Measurements from ENCODE around the gene FYN. TPM values are rescaled to one million over a fixed set of nuclear protein-coding genes. Genes with fewer than 3 reads are reported as not detected.

Gene FYN
- total RNA-seq, 1 experiment from 2014 or later: 18.5 TPM

DNA sequence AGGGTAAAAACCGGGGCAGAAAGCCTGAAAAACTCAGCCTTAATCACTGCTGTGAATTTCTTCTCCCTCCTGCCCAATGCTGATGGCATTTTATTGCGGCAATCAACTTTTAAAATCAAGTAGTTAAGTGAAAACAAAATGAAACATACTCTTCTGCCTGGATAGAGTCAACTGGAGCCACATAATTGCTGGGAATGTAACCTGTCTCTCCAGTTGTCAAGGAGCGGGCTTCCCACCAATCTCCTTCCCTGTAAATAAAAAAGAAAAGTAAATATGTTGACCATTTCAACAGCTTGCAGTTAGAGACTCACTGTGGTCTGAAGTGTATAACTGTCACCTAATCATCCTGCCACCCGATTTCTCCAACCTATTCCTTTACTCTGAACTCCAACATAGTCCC is 165.5 kb downstream of the FYN start:
- TF ChIP-seq EGR1 (IDR thresholded peaks at IDR 0.05; ENCODE audit: low read depth): no peak
- no peak for TF ChIP-seq CEBPB (IDR thresholded peaks at IDR 0.05; ENCODE audit: low read depth)
- TF ChIP-seq POLR2AphosphoS5 (IDR thresholded peaks at IDR 0.05; ENCODE audit: low read depth, low read length): no peak
- no peak for TF ChIP-seq POLR2A (IDR thresholded peaks at IDR 0.05; ENCODE audit: borderline replicate concordance, extremely low read depth, insufficient read depth, insufficient read length)
- no peak for TF ChIP-seq FOSL1 (IDR thresholded peaks at IDR 0.05; ENCODE audit: low read depth)
- TF ChIP-seq ELF1 (IDR thresholded peaks at IDR 0.05; ENCODE audit: borderline replicate concordance, low read depth): no peak
- no peak for TF ChIP-seq SRF (IDR thresholded peaks at IDR 0.05; ENCODE audit: low read depth)
- TF ChIP-seq RAD21 (IDR thresholded peaks at IDR 0.05; ENCODE audit: low read depth): no peak
- RAD21 ChIA-PET (ENCODE audit: low non-redundant PET in 1 of 2, low total read pairs in 2 of 2, uncharacterized antibody in 2 of 2, unreplicated experiment in 2 of 2): no interaction called here
- H3K4me1 ChIP-seq (ENCODE audit: control insufficient read depth in 1 of 2, insufficient read depth in 2 of 2, low read length in 2 of 2): peaks cover 0 to 5% of the 10 kb centered on the region in 2 experiments; a peak in 2 of 4 replicates
- no peak overlapping the region for H2AFZ ChIP-seq (ENCODE audit: low read depth, low read length, poor library complexity, severe bottlenecking)
- CTCF ChIA-PET: interaction anchor here (1.0 kb wide), 1 partner anchor 335 kb away, joined by 3 read pairs; no protein-coding TSS in a partner anchor
- no TSS peak for BruUV-seq (replicated peaks)
- H4K20me1 ChIP-seq (ENCODE audit: insufficient read depth): no peaks in the 10 kb centered on the region
- H3K9me3 ChIP-seq (ENCODE audit: control insufficient read depth in 1 of 2, insufficient read depth in 1 of 2, low read depth in 1 of 2, low read length in 2 of 2): no peaks in the 10 kb centered on the region
- H3K4me2 ChIP-seq (ENCODE audit: low read length): no peak overlapping the region
- ATAC-seq (no peak), DNase-seq (ENCODE audit: low read depth, low spot score) (no peak)
- POLR2A ChIA-PET: no interaction called here
- H3K27me3 ChIP-seq (ENCODE audit: insufficient read depth, low read length): 0 out of 2 replicates have a peak, but pooled peaks cover 8% of the 10 kb centered on the region
- no peaks in the 10 kb centered on the region for H3K9me2 ChIP-seq (ENCODE audit: insufficient read depth)
- H3K27ac ChIP-seq (ENCODE audit: low read depth, low read length): no peak overlapping the region
- no peak overlapping the region for H3K9ac ChIP-seq (ENCODE audit: low read length)
- H3K4me3 ChIP-seq (replicated peaks in 1 of 2; ENCODE audit: low read depth in 1 of 2, low read length in 2 of 2): no peak overlapping the region
- H3K79me2 ChIP-seq (ENCODE audit: insufficient read depth, low read length): no peaks in the 10 kb centered on the region
- intact Hi-C loops (cut with micrococcal nuclease): no loop called here
- H3K36me3 ChIP-seq (ENCODE audit: control insufficient read depth in 1 of 2, insufficient read depth in 2 of 2, low read length in 2 of 2): no peaks in the 10 kb centered on the region

DNA sequence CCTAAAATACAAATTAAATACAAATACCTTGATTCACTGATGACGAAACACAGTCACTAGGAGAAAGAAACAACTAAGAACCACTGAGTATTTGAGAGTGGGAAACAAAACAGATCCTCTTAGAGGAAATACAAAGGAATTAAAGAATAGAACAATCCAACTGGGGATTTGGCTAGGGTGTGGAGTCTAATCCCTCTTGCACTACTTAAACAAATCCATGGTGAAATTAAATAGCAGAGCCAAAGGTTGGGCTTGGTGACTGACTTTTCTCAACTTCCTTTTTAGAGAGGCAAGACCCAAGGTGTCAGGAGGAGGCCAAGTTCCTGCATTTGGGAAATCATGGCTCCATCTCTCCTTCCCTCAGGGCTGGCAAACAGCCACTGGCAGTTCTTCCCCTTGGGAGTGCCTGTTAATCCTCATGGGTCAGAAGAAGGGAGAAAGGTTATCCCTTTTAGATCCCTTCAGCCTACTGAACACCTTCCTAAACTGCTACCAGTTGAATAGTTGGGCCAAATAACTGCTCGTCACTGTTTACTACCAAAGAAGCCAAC is 166.3 kb downstream of the FYN start:
- Histone ChIP-seq H3K4me3 (replicated peaks in 1 of 2; ENCODE audit: low read depth in 1 of 2, low read length in 2 of 2) (no peak overlapping the region), H3K27me3 (ENCODE audit: insufficient read depth, low read length) (0 out of 2 replicates have a peak, but pooled peaks cover 8% of the 10 kb centered on the region), H3K79me2 (ENCODE audit: insufficient read depth, low read length) (no peaks in the 10 kb centered on the region), H3K27ac (ENCODE audit: low read depth, low read length) (no peak overlapping the region), H4K20me1 (ENCODE audit: insufficient read depth) (no peaks in the 10 kb centered on the region), H3K36me3 (ENCODE audit: control insufficient read depth in 1 of 2, insufficient read depth in 2 of 2, low read length in 2 of 2) (no peaks in the 10 kb centered on the region), H3K9ac (ENCODE audit: low read length) (no peak overlapping the region), H3K9me2 (ENCODE audit: insufficient read depth) (no peaks in the 10 kb centered on the region), H3K9me3 (ENCODE audit: control insufficient read depth in 1 of 2, insufficient read depth in 1 of 2, low read depth in 1 of 2, low read length in 2 of 2) (no peaks in the 10 kb centered on the region), H2AFZ (ENCODE audit: low read depth, low read length, poor library complexity, severe bottlenecking) (no peak overlapping the region), H3K4me2 (ENCODE audit: low read length) (no peak overlapping the region), H3K4me1 (ENCODE audit: control insufficient read depth in 1 of 2, insufficient read depth in 2 of 2, low read length in 2 of 2) (peaks cover 0 to 5% of the 10 kb centered on the region in 2 experiments; a peak in 2 of 4 replicates)
- intact Hi-C loops (cut with micrococcal nuclease): no loop called here
- ChIA-PET POLR2A (no interaction called here), RAD21 (ENCODE audit: low non-redundant PET in 1 of 2, low total read pairs in 2 of 2, uncharacterized antibody in 2 of 2, unreplicated experiment in 2 of 2) (no interaction called here), CTCF (no interaction called here)
- ATAC-seq (no peak), DNase-seq (ENCODE audit: low read depth, low spot score) (no peak)
- TF ChIP-seq ELF1 (IDR thresholded peaks at IDR 0.05; ENCODE audit: borderline replicate concordance, low read depth) (no peak), SP1 (IDR thresholded peaks at IDR 0.05; ENCODE audit: low read depth) (no peak)
- BruUV-seq (replicated peaks): no TSS peak
